ENCODE results near the gene NEDD4L. TPM values are rescaled to one million over a fixed set of nuclear protein-coding genes. Genes with fewer than 3 reads are reported as not detected.

NEDD4L gene
- total and polyA plus RNA-seq, 10 of the 15 experiments (the other 5 are each of a cell fraction or from before 2014, with no cell fraction given): 7.4 to 24.0 (median 17.7) TPM

GRCh38 chr18:58028109-58028784 is 15.8 kb upstream of the NEDD4L start:
- Histone ChIP-seq H3K79me2 (ENCODE audit: control insufficient read depth, insufficient read depth, low read length) (no peaks in the 10 kb centered on the region), H3K27me3 (replicated peaks in 1 of 2; ENCODE audit: control insufficient read depth in 2 of 2, insufficient read depth in 2 of 2, low read length in 1 of 2) (peaks cover 0 to 3% of the 10 kb centered on the region in 2 experiments; a peak in 1 of 4 replicates), H3K27ac (ENCODE audit: control insufficient read depth, insufficient read depth) (no peak overlapping the region), H3K36me3 (ENCODE audit: control insufficient read depth in 2 of 2, insufficient read depth in 2 of 2, low read length in 1 of 2) (no peaks in the 10 kb centered on the region), H4K20me1 (ENCODE audit: control insufficient read depth, insufficient read depth) (no peaks in the 10 kb centered on the region), H3K9ac (ENCODE audit: control insufficient read depth, insufficient read depth, low read length) (no peak overlapping the region), H3K9me3 (replicated peaks; ENCODE audit: control insufficient read depth, insufficient read depth, low read length) (no peaks in the 10 kb centered on the region), H3K4me1 (ENCODE audit: control insufficient read depth, insufficient read depth, low read length) (no peaks in the 10 kb centered on the region), H3K4me2 (ENCODE audit: control insufficient read depth, insufficient read depth) (no peak overlapping the region), H3K4me3 (no peak overlapping the region), H2AFZ (ENCODE audit: control insufficient read depth, low read depth, low read length) (no peak overlapping the region)
- no TSS peak for BruUV-seq (replicated peaks)
- POLR2A ChIA-PET: no interaction called here
- intact Hi-C loops (cut with micrococcal nuclease; ENCODE audit: unreplicated experiment) (no loop called here), in situ Hi-C loops (cut with MboI) (no loop called here)
- no peak for ATAC-seq
- no peak for FAIRE-seq
- CTCF ChIA-PET: interaction anchor here (0.9 to 1.6 kb wide), 2 partner anchors 69 to 108 kb away, joined by 3 to 7 read pairs; no protein-coding TSS in a partner anchor
- TF ChIP-seq BMI1 (IDR thresholded peaks at IDR 0.05; ENCODE audit: borderline replicate concordance): no peak
- no peak for TF ChIP-seq STAT1 (conservative IDR thresholded peaks at IDR 0.05)
- no peak for TF ChIP-seq YBX1 (IDR thresholded peaks at IDR 0.05)
- no peak for TF ChIP-seq FOS (IDR thresholded peaks at IDR 0.05; ENCODE audit: borderline replicate concordance, extremely low read depth, insufficient read length)
- no peak for TF ChIP-seq NFYA (IDR thresholded peaks at IDR 0.05; ENCODE audit: borderline replicate concordance, low read depth, low read length)
- TF ChIP-seq MTA3 (IDR thresholded peaks at IDR 0.05; ENCODE audit: borderline replicate concordance, low read length): no peak
- TF ChIP-seq RELA (IDR thresholded peaks at IDR 0.05; ENCODE audit: borderline replicate concordance, partially characterized antibody): no peak
- TF ChIP-seq NFIC (IDR thresholded peaks at IDR 0.05; ENCODE audit: low read depth, low read length): no peak
- no peak for TF ChIP-seq EED (IDR thresholded peaks at IDR 0.05; ENCODE audit: low read depth)
- no peak for TF ChIP-seq BCLAF1 (IDR thresholded peaks at IDR 0.05)
- TF ChIP-seq HCFC1 (IDR thresholded peaks at IDR 0.05; ENCODE audit: low read length): no peak
- no peak for TF ChIP-seq RBBP5 (conservative IDR thresholded peaks at IDR 0.05)
- no peak for TF ChIP-seq CREB1 (IDR thresholded peaks at IDR 0.05; ENCODE audit: low read depth)
- no peak for TF ChIP-seq PML (IDR thresholded peaks at IDR 0.05; ENCODE audit: low read length)
- TF ChIP-seq SKIL (IDR thresholded peaks at IDR 0.05; ENCODE audit: low read depth, poor library complexity, severe bottlenecking): no peak
- no peak for TF ChIP-seq HSF1 (IDR thresholded peaks at IDR 0.05; ENCODE audit: low read depth, low read length)
- RAD21 ChIA-PET (ENCODE audit: unreplicated experiment): no interaction called here
- SMC1A ChIA-PET (ENCODE audit: uncharacterized antibody, unreplicated experiment): no interaction called here
- no peak for DNase-seq (ENCODE audit: low read depth, low spot score)
- 60% methylated on average over 4 of the region's 4 CpGs for WGBS (ENCODE audit: insufficient coverage, insufficient replicate concordance, low lambda C conversion rate, missing lambda C conversion rate)
